Activated CD4-positive, alpha-beta T cell treated with anti-CD3 and anti-CD28 coated beads, Interleukin-2, amount 50 U/mL, for 4 hours (primary cell): Measurements from ENCODE around the gene YOD1.
A peak's percentile ranks its signal among the peaks of the same experiment; 100 is the strongest.

ENCODE experiments used
- DNase-seq, 2 experiments: peaks; one replicate each; pipeline ENCODE4 v3.0.0-alpha.2; 2020

The YOD1 gene

GRCh38 chr1:207051191-207051943 is at the start of gene YOD1:
Gene YOD1 (minus strand): TSS chr1:207051208. CDS start chr1:207051030, 178 bp downstream.
- DNase-seq = no peak

GRCh38 chr1:207097871-207098324 is 46.9 kb upstream of the YOD1 start:
- no peak for DNase-seq

- DNase-seq = no peak
Measured at GRCh38 chr1:207093944-207094343, 42.9 kb upstream of the YOD1 start.

- DNase-seq = no peak
Measured at GRCh38 chr1:207091200-207091908, 40.3 kb upstream of the YOD1 start.

- DNase-seq = no peak
Measured at GRCh38 chr1:207089627-207090355, 38.8 kb upstream of the YOD1 start.

GRCh38 chr1:207088701-207089626 is 38.0 kb upstream of the YOD1 start, which contains the start of gene C4BPB:
Gene C4BPB (plus strand): TSS chr1:207088860. CDS start chr1:207089532, 672 bp downstream.
- DNase-seq = no peak

- DNase-seq = no peak
Measured at GRCh38 chr1:207088161-207088560, 37.2 kb upstream of the YOD1 start.

- no peak for DNase-seq
Measured at GRCh38 chr1:207085887-207086286, 34.9 kb upstream of the YOD1 start.

GRCh38 chr1:207084701-207085180 is 33.7 kb upstream of the YOD1 start:
- peak; percentile 35 to 45 for DNase-seq

- no peak for DNase-seq
Measured at GRCh38 chr1:207084232-207084631, 33.2 kb upstream of the YOD1 start.

- no peak for DNase-seq
Measured at GRCh38 chr1:207081806-207082205, 30.8 kb upstream of the YOD1 start.

GRCh38 chr1:207081088-207081487 is 30.1 kb upstream of the YOD1 start:
- no peak for DNase-seq

- no peak for DNase-seq
Measured at GRCh38 chr1:207079706-207080241, 28.8 kb upstream of the YOD1 start.

- no peak for DNase-seq
Measured at GRCh38 chr1:207078578-207079132, 27.6 kb upstream of the YOD1 start.

GRCh38 chr1:207077470-207078377 is 26.7 kb upstream of the YOD1 start:
- peak; percentile 54 to 56 for DNase-seq

GRCh38 chr1:207077012-207077411 is 26.0 kb upstream of the YOD1 start:
- no peak for DNase-seq

- DNase-seq = no peak
Measured at GRCh38 chr1:207076181-207076955, 25.4 kb upstream of the YOD1 start.

- DNase-seq = no peak
Measured at GRCh38 chr1:207073906-207074820, 23.2 kb upstream of the YOD1 start.
